ENCODE results near the gene ANXA11.
A peak's percentile ranks its signal among the peaks of the same experiment; 100 is the strongest.
"Not testable (repeated sequence)": the region's sequence is repeated elsewhere in the genome, so short reads cannot be mapped to it uniquely, and the experiment has no call there.

The ANXA11 gene

GRCh38 chr10:80207768-80208370, 2.5 kb upstream of the ANXA11 start:
- no peak for DNase-seq

- no peak for DNase-seq
Observed at GRCh38 chr10:80206277-80206655, 929 bp upstream of the ANXA11 start.

- peak; percentile 6 for DNase-seq
Observed at GRCh38 chr10:80204677-80205476, 460 bp downstream of the ANXA11 start.

GRCh38 chr10:80203835-80204676, 1.3 kb downstream of the ANXA11 start:
- no peak for DNase-seq

- DNase-seq, result peak; percentile 95
Observed at GRCh38 chr10:80202934-80203834, 2.2 kb downstream of the ANXA11 start.

- DNase-seq, result not testable (repeated sequence)
Observed at GRCh38 chr10:80202530-80202929, 2.8 kb downstream of the ANXA11 start.

GRCh38 chr10:80201608-80202141, 3.7 kb downstream of the ANXA11 start:
- DNase-seq, result no peak

- no peak for DNase-seq
Observed at GRCh38 chr10:80200687-80201086, 4.7 kb downstream of the ANXA11 start.

- DNase-seq, result no peak
Observed at GRCh38 chr10:80200259-80200658, 5.1 kb downstream of the ANXA11 start.

- no peak for DNase-seq
Observed at GRCh38 chr10:80199828-80200227, 5.5 kb downstream of the ANXA11 start.

GRCh38 chr10:80197972-80198916, 7.1 kb downstream of the ANXA11 start:
- DNase-seq, result no peak

GRCh38 chr10:80196950-80197315, 8.4 kb downstream of the ANXA11 start:
- no peak for DNase-seq

- peak; percentile 67 for DNase-seq
Observed at GRCh38 chr10:80196270-80196949, 8.9 kb downstream of the ANXA11 start.

GRCh38 chr10:80195046-80195574, 10.2 kb downstream of the ANXA11 start:
- DNase-seq, result no peak

- no peak for DNase-seq
Observed at GRCh38 chr10:80194373-80195045, 10.8 kb downstream of the ANXA11 start.

- no peak for DNase-seq
Observed at GRCh38 chr10:80192553-80192952, 12.8 kb downstream of the ANXA11 start.

- no peak for DNase-seq
Observed at GRCh38 chr10:80191589-80192270, 13.6 kb downstream of the ANXA11 start.

- no peak for DNase-seq
Observed at GRCh38 chr10:80188713-80189112, 16.6 kb downstream of the ANXA11 start.

Measured in NCI-H226 (cell line).